ENCODE data around the gene BMPR1B. TPM values are rescaled to one million over a fixed set of nuclear protein-coding genes. Genes with fewer than 3 reads are reported as not detected.

The BMPR1B gene
- polyA plus RNA-seq, 2 of the 4 experiments (the other 2 are of a cell fraction), result 6.4 to 21.2 TPM

DNA sequence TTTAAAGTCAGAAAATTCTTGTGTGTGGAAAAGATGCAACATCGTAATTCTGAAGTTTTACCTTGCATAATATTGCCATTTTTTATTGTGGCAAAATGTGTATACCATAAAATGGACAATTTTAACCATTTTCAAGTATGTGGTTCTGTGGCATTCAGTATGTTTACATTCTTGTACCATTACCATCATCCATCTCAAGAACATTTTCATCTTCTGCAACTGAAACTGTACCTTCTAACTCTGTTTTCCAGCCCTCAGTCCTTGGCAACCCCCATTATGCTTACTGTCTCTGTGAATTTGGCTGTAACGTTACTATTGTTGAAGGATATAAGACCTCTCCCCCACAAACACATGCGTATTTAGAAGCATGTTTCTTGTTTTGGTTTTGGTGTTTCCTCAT lies 123.2 kb downstream of the BMPR1B start:
- CTCF ChIA-PET, result no interaction called here
- Histone ChIP-seq H3K9me3 (no peaks in the 10 kb centered on the region), H3K4me2 (no peak overlapping the region), H3K27ac (no peak overlapping the region), H3K4me3 (no peak overlapping the region), H3K4me1 (peaks cover 24% of the 10 kb centered on the region)
- 91% methylated on average over 3 of the region's 3 CpGs for WGBS (ENCODE audit: missing lambda C conversion rate)
- POLR2A ChIA-PET, result no interaction called here
- TF ChIP-seq NPAS2 (CRISPR knock-in tag; IDR thresholded peaks at IDR 0.05; ENCODE audit: borderline replicate concordance), result no peak
- TF ChIP-seq, protein P1, sequence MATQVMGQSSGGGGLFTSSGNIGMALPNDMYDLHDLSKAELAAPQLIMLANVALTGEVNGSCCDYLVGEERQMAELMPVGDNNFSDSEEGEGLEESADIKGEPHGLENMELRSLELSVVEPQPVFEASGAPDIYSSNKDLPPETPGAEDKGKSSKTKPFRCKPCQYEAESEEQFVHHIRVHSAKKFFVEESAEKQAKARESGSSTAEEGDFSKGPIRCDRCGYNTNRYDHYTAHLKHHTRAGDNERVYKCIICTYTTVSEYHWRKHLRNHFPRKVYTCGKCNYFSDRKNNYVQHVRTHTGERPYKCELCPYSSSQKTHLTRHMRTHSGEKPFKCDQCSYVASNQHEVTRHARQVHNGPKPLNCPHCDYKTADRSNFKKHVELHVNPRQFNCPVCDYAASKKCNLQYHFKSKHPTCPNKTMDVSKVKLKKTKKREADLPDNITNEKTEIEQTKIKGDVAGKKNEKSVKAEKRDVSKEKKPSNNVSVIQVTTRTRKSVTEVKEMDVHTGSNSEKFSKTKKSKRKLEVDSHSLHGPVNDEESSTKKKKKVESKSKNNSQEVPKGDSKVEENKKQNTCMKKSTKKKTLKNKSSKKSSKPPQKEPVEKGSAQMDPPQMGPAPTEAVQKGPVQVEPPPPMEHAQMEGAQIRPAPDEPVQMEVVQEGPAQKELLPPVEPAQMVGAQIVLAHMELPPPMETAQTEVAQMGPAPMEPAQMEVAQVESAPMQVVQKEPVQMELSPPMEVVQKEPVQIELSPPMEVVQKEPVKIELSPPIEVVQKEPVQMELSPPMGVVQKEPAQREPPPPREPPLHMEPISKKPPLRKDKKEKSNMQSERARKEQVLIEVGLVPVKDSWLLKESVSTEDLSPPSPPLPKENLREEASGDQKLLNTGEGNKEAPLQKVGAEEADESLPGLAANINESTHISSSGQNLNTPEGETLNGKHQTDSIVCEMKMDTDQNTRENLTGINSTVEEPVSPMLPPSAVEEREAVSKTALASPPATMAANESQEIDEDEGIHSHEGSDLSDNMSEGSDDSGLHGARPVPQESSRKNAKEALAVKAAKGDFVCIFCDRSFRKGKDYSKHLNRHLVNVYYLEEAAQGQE (IDR thresholded peaks at IDR 0.05), result no peak
- TF ChIP-seq RNF2 (IDR thresholded peaks at IDR 0.05; ENCODE audit: borderline replicate concordance, low read depth), result no peak
- no peak for TF ChIP-seq POLR2A (IDR thresholded peaks at IDR 0.05; ENCODE audit: low read length)
- FAIRE-seq (no peak), DNase-seq (ENCODE audit: low read depth in 1 of 2, low spot score in 1 of 2) (no peak), ATAC-seq (no peak)

GRCh38 chr4:94882756-94883155 lies 125.0 kb downstream of the BMPR1B start:
- no peak for TF ChIP-seq TP53 (CRISPR knock-in tag; IDR thresholded peaks at IDR 0.05)
- TF ChIP-seq ZNF302 (CRISPR knock-in tag; IDR thresholded peaks at IDR 0.05), result no peak
- TF ChIP-seq NFE2L2 (conservative IDR thresholded peaks at IDR 0.05; ENCODE audit: low read length), result no peak
- TF ChIP-seq JUNB (IDR thresholded peaks at IDR 0.05), result no peak
- TF ChIP-seq ATOH8 (CRISPR knock-in tag; IDR thresholded peaks at IDR 0.05; ENCODE audit: low read depth), result no peak
- no peak for TF ChIP-seq HOXB5 (CRISPR knock-in tag; IDR thresholded peaks at IDR 0.05)
- no peak for TF ChIP-seq ZFP36 (IDR thresholded peaks at IDR 0.05; ENCODE audit: borderline replicate concordance, partially characterized antibody)
- no peak for TF ChIP-seq ZSCAN20 (CRISPR knock-in tag; IDR thresholded peaks at IDR 0.05)
- Histone ChIP-seq H3K4me3 (no peak overlapping the region), H3K4me2 (no peak overlapping the region), H3K9me3 (no peaks in the 10 kb centered on the region), H3K4me1 (peaks cover 17% of the 10 kb centered on the region), H3K27ac (no peak overlapping the region)
- POLR2A ChIA-PET, result interaction anchor here (1.0 kb wide), 1 partner anchor 118 kb away, joined by 3 read pairs; no protein-coding TSS in a partner anchor
- ATAC-seq (no peak), DNase-seq (ENCODE audit: low read depth in 1 of 2, low spot score in 1 of 2) (no peak), FAIRE-seq (no peak)
- WGBS (ENCODE audit: missing lambda C conversion rate), result 72% methylated on average over 2 of the region's 2 CpGs
- CTCF ChIA-PET, result interaction anchor here (1.1 kb wide), 1 partner anchor 10 kb away, joined by 3 read pairs; no protein-coding TSS in a partner anchor

DNA sequence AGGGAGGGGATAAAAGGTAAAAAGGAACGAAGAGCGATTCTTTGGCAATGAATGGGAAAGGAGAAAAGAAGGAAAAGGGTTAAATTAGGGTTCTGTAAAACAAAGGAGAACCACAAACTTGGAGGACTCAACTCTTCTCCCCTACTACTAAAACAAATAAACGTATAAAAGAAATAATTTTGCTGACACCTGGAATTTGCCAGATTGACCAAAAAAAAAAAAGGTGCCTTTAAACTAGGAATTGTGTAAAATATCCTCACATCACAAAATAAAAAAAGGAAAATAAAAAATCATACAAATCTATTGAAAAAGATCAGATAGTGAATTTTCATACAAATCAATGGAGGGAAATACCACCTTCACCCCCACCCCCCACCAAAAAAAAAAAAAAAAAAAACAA lies 129.3 kb downstream of the BMPR1B start:
- 93% methylated on average over 3 of the region's 3 CpGs for WGBS (ENCODE audit: missing lambda C conversion rate)
- no peak for DNase-seq (ENCODE audit: low read depth in 1 of 2, low spot score in 1 of 2)
- no peak for ATAC-seq
- Histone ChIP-seq H3K4me1 (peaks cover 13% of the 10 kb centered on the region; the same call in 2 of the 3 replicates), H3K4me3 (no peak overlapping the region), H3K9me3 (peaks cover 6% of the 10 kb centered on the region; the same call in 1 of the 3 replicates), H3K27ac (no peak overlapping the region), H3K4me2 (no peak overlapping the region)
- FAIRE-seq, result no peak
- POLR2A ChIA-PET, result no interaction called here
- TF ChIP-seq CTCF (IDR thresholded peaks at IDR 0.05), result no peak
- CTCF ChIA-PET, result no interaction called here

DNA sequence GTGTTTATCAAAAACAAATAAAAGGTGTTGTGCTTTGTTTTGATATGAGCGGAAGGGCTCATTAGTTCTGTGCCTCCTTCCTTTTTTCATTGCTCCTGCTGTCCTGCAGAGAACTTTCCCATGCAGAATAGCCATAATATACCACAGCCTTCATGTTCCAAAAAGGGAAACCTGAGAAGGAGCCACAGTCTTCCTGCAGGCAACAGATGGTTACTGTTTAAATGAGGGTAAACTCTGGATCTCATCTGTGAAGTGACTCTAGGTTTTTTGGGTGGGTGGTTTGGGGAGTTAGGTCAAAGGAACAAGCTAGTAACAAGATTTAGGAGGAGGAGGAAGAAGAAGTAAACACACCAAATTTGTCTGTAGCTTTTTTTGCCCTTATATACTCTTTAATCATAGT lies 131.8 kb downstream of the BMPR1B start:
- Histone ChIP-seq H3K4me2 (no peak overlapping the region), H3K9me3 (peaks cover 6% of the 10 kb centered on the region; the same call in 1 of the 3 replicates), H3K4me3 (no peak overlapping the region), H3K27ac (no peak overlapping the region), H3K4me1 (peaks cover 24% of the 10 kb centered on the region)
- WGBS (ENCODE audit: missing lambda C conversion rate), result 91% methylated on average over 1 of the region's 1 CpG
- DNase-seq (ENCODE audit: low read depth in 1 of 2, low spot score in 1 of 2) (no peak), ATAC-seq (no peak), FAIRE-seq (no peak)
- ChIA-PET CTCF (interaction anchor here (0.6 kb wide), 1 partner anchor 11 kb away, joined by 3 read pairs; no protein-coding TSS in a partner anchor), POLR2A (interaction anchor here (1.3 kb wide), 1 partner anchor 131 kb away, joined by 3 read pairs; the partner anchor contains the start of gene BMPR1B)
- no peak for TF ChIP-seq HDAC2 (IDR thresholded peaks at IDR 0.05)
- no peak for TF ChIP-seq ESRRA (IDR thresholded peaks at IDR 0.05; ENCODE audit: borderline replicate concordance, low read length)
- no peak for TF ChIP-seq MAZ (IDR thresholded peaks at IDR 0.05; ENCODE audit: borderline replicate concordance, low read depth, low read length)
- no peak for TF ChIP-seq CBX8 (IDR thresholded peaks at IDR 0.05)
- no peak for TF ChIP-seq FOSL2 (IDR thresholded peaks at IDR 0.05)
- TF ChIP-seq FOSL2 (CRISPR knock-in tag; IDR thresholded peaks at IDR 0.05), result no peak
- TF ChIP-seq CTCF (IDR thresholded peaks at IDR 0.05), result no peak
- no peak for TF ChIP-seq FOSB (CRISPR knock-in tag; IDR thresholded peaks at IDR 0.05)
- no peak for TF ChIP-seq JUN (IDR thresholded peaks at IDR 0.05)
- no peak for TF ChIP-seq PHF8 (IDR thresholded peaks at IDR 0.05; ENCODE audit: borderline replicate concordance, low read depth)
- no peak for TF ChIP-seq FOXS1 (CRISPR knock-in tag; IDR thresholded peaks at IDR 0.05)
- no peak for TF ChIP-seq CHD2 (IDR thresholded peaks at IDR 0.05; ENCODE audit: low read length, partially characterized antibody)
- TF ChIP-seq TP53 (CRISPR knock-in tag; IDR thresholded peaks at IDR 0.05), result no peak
